IMR-90 (cell line): Measurements from ENCODE around the gene CD99. TPM values are rescaled to one million over a fixed set of nuclear protein-coding genes. Genes with fewer than 3 reads are reported as not detected.

Experiments used
- ATAC-seq: fragments of 200-7000 bp; cut with Tn5 transposase; 2 replicates; pipeline ENCODE4 v1.9.1; 2020; ENCODE audit warnings: low read depth, mild to moderate bottlenecking, moderate library complexity
- BruUV-seq: library from RNA; stranded (reverse); fragments of 400-500 nt; replicated peaks from 2 replicates; lab custom pipeline; 2021; lab: Mats Ljungman, UMichigan
- CTCF ChIA-PET: fragments of 300-600 bp; formaldehyde crosslinking; extraction: SDS; loops from one replicate; lab custom pipeline; 2021; ENCODE audit warnings: antibody characterized with exemption; lab: Yijun Ruan, JAX
- POLR2A ChIA-PET: fragments of 300-600 bp; sonication (Branson Sonifier 250); formaldehyde crosslinking; loops from one replicate; lab custom pipeline; 2022; ENCODE audit warnings: antibody characterized with exemption; ENCODE audit not compliant: unreplicated experiment; lab: Charles Lee
- DNase-seq: peaks from one replicate; pipeline ENCODE4 v3.0.0; 2013
- H2AFZ ChIP-seq: replicated peaks from 2 replicates; pipeline ENCODE3; 2013; ENCODE audit warnings: low read length, mild to moderate bottlenecking; ENCODE audit not compliant: poor library complexity
- H2AK5ac ChIP-seq: 2 replicates; pipeline ENCODE4 v1.6.1; 2013; ENCODE audit warnings: low read depth, low read length, inconsistent platforms
- H2AK9ac ChIP-seq: replicated peaks from 2 replicates; pipeline ENCODE3; 2013; ENCODE audit warnings: mild to moderate bottlenecking, low read depth, low read length, moderate library complexity; ENCODE audit not compliant: poor library complexity
- H2BK120ac ChIP-seq: 2 replicates; pipeline ENCODE4 v1.6.1; 2013; ENCODE audit warnings: low read depth, low read length, inconsistent platforms
- H2BK15ac ChIP-seq: 3 replicates; pipeline ENCODE4 v1.6.1; 2013; ENCODE audit warnings: low read depth, low read length, inconsistent platforms
- H2BK20ac ChIP-seq: 2 replicates; pipeline ENCODE4 v1.6.1; 2013; ENCODE audit warnings: low read depth, mild to moderate bottlenecking, inconsistent platforms, low read length, moderate library complexity
- H2BK5ac ChIP-seq: 2 replicates; pipeline ENCODE4 v1.6.1; 2013; ENCODE audit warnings: mild to moderate bottlenecking, low read depth, low read length, inconsistent platforms; ENCODE audit not compliant: poor library complexity, severe bottlenecking
- H3K14ac ChIP-seq: replicated peaks from 2 replicates; pipeline ENCODE4 v1.6.1; 2013; ENCODE audit warnings: low read depth, low read length, inconsistent platforms
- H3K18ac ChIP-seq: 2 replicates; pipeline ENCODE4 v1.6.1; 2013; ENCODE audit warnings: low read depth, low read length, control low read depth
- H3K23ac ChIP-seq: 2 replicates; pipeline ENCODE4 v1.6.1; 2013; ENCODE audit warnings: low read depth, low read length, inconsistent platforms
- H3K27ac ChIP-seq: 2 replicates; pipeline ENCODE4 v1.5.1; 2013; ENCODE audit warnings: mild to moderate bottlenecking, control low read depth, low read length; ENCODE audit not compliant: insufficient read depth
- H3K27me3 ChIP-seq: 2 replicates; pipeline ENCODE4 v1.6.1; 2013; ENCODE audit warnings: low read length; ENCODE audit not compliant: control insufficient read depth, insufficient read depth
- H3K36me3 ChIP-seq: 2 replicates; pipeline ENCODE4 v1.6.1; 2013; ENCODE audit warnings: low read length, mixed read lengths; ENCODE audit not compliant: control insufficient read depth, insufficient read depth
- H3K4ac ChIP-seq: 2 replicates; pipeline ENCODE4 v1.6.1; 2013; ENCODE audit warnings: low read depth, low read length, inconsistent platforms
- H3K4me1 ChIP-seq: 2 replicates; pipeline ENCODE4 v1.6.1; 2013; ENCODE audit warnings: low read length, mixed read lengths; ENCODE audit not compliant: control insufficient read depth, insufficient read depth
- H3K4me2 ChIP-seq: 2 replicates; pipeline ENCODE4 v1.6.1; 2013; ENCODE audit warnings: low read depth, mild to moderate bottlenecking, control low read depth, low read length, moderate library complexity
- H3K4me3 ChIP-seq: 2 replicates; pipeline ENCODE4 v1.5.1; 2013; ENCODE audit warnings: low read depth, mild to moderate bottlenecking, control low read depth, low read length, moderate library complexity; ENCODE audit not compliant: insufficient read depth
- H3K56ac ChIP-seq: 2 replicates; pipeline ENCODE4 v1.6.1; 2013; ENCODE audit warnings: low read length, inconsistent platforms; ENCODE audit not compliant: insufficient read depth; ENCODE audit errors: extremely low read depth
- H3K79me1 ChIP-seq, 2 experiments: 2 replicates each; pipeline ENCODE4 v1.6.1; 2013; ENCODE audit warnings: low read length in 2 of 2, inconsistent platforms in 1 of 2, low read depth in 1 of 2
- H3K9ac ChIP-seq: 2 replicates; pipeline ENCODE4 v1.6.1; 2013; ENCODE audit warnings: low read depth, low read length, control low read depth
- H3K9me1 ChIP-seq: 2 replicates; pipeline ENCODE4 v1.6.1; 2013; ENCODE audit warnings: low read length, inconsistent platforms; ENCODE audit not compliant: insufficient read depth
- H3K9me3 ChIP-seq: 2 replicates; pipeline ENCODE4 v1.6.1; 2013; ENCODE audit warnings: low read length; ENCODE audit not compliant: control insufficient read depth, insufficient read depth
- H4K20me1 ChIP-seq: 2 replicates; pipeline ENCODE4 v1.6.1; 2013; ENCODE audit warnings: low read length, inconsistent platforms; ENCODE audit not compliant: insufficient read depth
- H4K5ac ChIP-seq: 2 replicates; pipeline ENCODE4 v1.6.1; 2013; ENCODE audit warnings: mild to moderate bottlenecking, low read depth, low read length, control low read depth
- H4K8ac ChIP-seq, 2 experiments: 2 replicates each; pipeline ENCODE4 v1.6.1; 2013; ENCODE audit warnings: low read depth in 2 of 2, low read length in 2 of 2, control low read depth in 1 of 2, inconsistent platforms in 1 of 2
- H4K91ac ChIP-seq: 2 replicates; pipeline ENCODE4 v1.6.1; 2013; ENCODE audit warnings: low read depth, low read length, inconsistent platforms; ENCODE audit not compliant: insufficient read depth
- MAFK ChIP-seq: IDR thresholded peaks from 2 replicates; pipeline ENCODE4 v1.6.1; 2012; ENCODE audit warnings: low read depth, low read length, improper control_type of control experiment
- NFE2L2 ChIP-seq: fragments of 150-350 bp; IDR thresholded peaks from 2 replicates; pipeline ENCODE4 v1.6.1; 2016; ENCODE audit warnings: low read depth, mild to moderate bottlenecking, low read length
- RAD21 ChIP-seq: IDR thresholded peaks from 2 replicates; pipeline ENCODE4 v1.6.1; 2012; ENCODE audit warnings: low read length, improper control_type of control experiment
- WGBS, 2 experiments: methylation state at CpG; one replicate each; pipeline versions ENCODE4 v1.1.5 to v1.1.7; 2013; ENCODE audit warnings: missing lambda C conversion rate in 2 of 2; ENCODE audit not compliant: insufficient read length in 1 of 2; ENCODE audit errors: extremely low coverage in 2 of 2; 5-methylcytosine and 5-hydroxymethylcytosine counted together
- dilution Hi-C: fragments of 300-500 bp; cut with HindIII; formaldehyde crosslinking; loops from one replicate; pipeline ENCODE4 v1.14.3; 2018; ENCODE audit warnings: low sequenced_read_pairs; ENCODE audit not compliant: unreplicated experiment
- in situ Hi-C: fragments of 300-500 bp; cut with MboI; formaldehyde crosslinking; loops from 3 replicates; pipeline ENCODE4 v1.14.3; 2019; ENCODE audit warnings: low sequenced_read_pairs, inconsistent platforms, mixed read lengths
- intact Hi-C: fragments of 100-400 bp; cut with micrococcal nuclease; formaldehyde crosslinking; loops from 2 replicates; pipeline ENCODE4 v1.10.0; 2022
- polyA plus RNA-seq, 3 experiments: library from polyadenylated mRNA; depleted of rRNA; stranded (reverse); fragments of >200 nt; gene quantifications; 2 replicates each; pipeline ENCODE4 v1.2.3, GENCODE V29; 2012; ENCODE audit warnings: low replicate concordance in 1 of 3
- total RNA-seq: library from RNA; depleted of rRNA; stranded (reverse); fragments of >200 nt; gene quantifications from 2 replicates; pipeline ENCODE4 v1.2.3, GENCODE V29; 2012

The CD99 gene
- total and polyA plus RNA-seq, 2 of the 4 experiments (the other 2 are of a cell fraction), result 102 to 369 TPM

DNA sequence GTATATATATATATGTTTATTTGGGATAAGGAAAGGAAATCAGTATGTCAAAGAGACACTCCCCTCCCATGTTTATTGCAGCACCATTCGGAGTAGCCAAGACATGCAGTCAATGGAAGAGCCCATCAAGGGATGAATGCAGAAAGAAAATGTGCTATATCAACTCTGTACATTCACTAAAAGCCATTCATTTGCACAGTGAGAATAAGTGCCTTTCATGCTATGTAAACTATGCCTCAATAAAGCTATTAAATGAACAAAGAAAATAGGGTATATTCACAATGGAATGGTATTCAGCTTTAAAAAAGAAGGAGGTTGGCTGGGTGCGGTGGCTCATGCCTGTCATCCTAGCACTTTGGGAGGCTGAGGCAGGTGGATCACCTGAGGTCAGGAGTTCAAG is 20.3 kb downstream of the CD99 start:
- no peak overlapping the region for H2BK15ac ChIP-seq
- H2BK20ac ChIP-seq, result no peak overlapping the region
- no peak overlapping the region for H2AFZ ChIP-seq
- ChIA-PET POLR2A (no interaction called here), CTCF (no interaction called here)
- peaks cover 22% of the 10 kb centered on the region for H3K4me1 ChIP-seq
- no CpG with 5 or more reads among the region's 2 CpGs for WGBS, 2 experiments
- no peaks in the 10 kb centered on the region for H3K9me3 ChIP-seq
- dilution Hi-C loops, result no loop called here
- H2BK5ac ChIP-seq, result no peak overlapping the region
- no TSS peak for BruUV-seq
- no peak for TF ChIP-seq MAFK
- TF ChIP-seq NFE2L2, result no peak
- TF ChIP-seq RAD21, result no peak
- H4K91ac ChIP-seq, result no peak overlapping the region
- H2AK5ac ChIP-seq, result no peak overlapping the region
- peaks cover 36 to 79% of the 10 kb centered on the region in 2 experiments for H3K79me1 ChIP-seq
- no peak overlapping the region for H3K4me2 ChIP-seq
- no peak overlapping the region for H4K8ac ChIP-seq
- H4K20me1 ChIP-seq, result peaks cover 70% of the 10 kb centered on the region
- no peak overlapping the region for H3K18ac ChIP-seq
- no peak overlapping the region for H3K23ac ChIP-seq
- H3K4ac ChIP-seq, result no peak overlapping the region
- intact Hi-C loops, result no loop called here
- peaks cover 20% of the 10 kb centered on the region for H3K36me3 ChIP-seq
- H3K9ac ChIP-seq, result no peak overlapping the region
- H3K4me3 ChIP-seq, result no peak overlapping the region
- H2BK120ac ChIP-seq, result no peak overlapping the region
- H4K5ac ChIP-seq, result no peak overlapping the region
- no peak for DNase-seq
- no peak overlapping the region for H2AK9ac ChIP-seq
- no peaks in the 10 kb centered on the region for H3K27me3 ChIP-seq
- ATAC-seq, result no peak
- in situ Hi-C loops, result no loop called here
- no peak overlapping the region for H3K14ac ChIP-seq
- H3K9me1 ChIP-seq, result peaks cover 40% of the 10 kb centered on the region
- no peak overlapping the region for H3K56ac ChIP-seq
- H3K27ac ChIP-seq, result no peak overlapping the region
